GM13976 (cell line): ENCODE measurements around the gene MRPL33.
"Not testable (repeated sequence)": the region's sequence is repeated elsewhere in the genome, so short reads cannot be mapped to it uniquely, and the experiment has no call there.

ENCODE experiments used
- DNase-seq: peaks from one replicate; pipeline ENCODE4 v3.0.0; 2012; ENCODE audit warnings: low spot score
- CTCF ChIP-seq: IDR thresholded peaks from 2 replicates; pipeline ENCODE4 v1.5.1; 2012; ENCODE audit warnings: borderline replicate concordance, mild to moderate bottlenecking; ENCODE audit not compliant: insufficient read depth; ENCODE audit errors: extremely low read depth, missing control alignments, control extremely low read depth
- in situ Hi-C: fragments of 300-500 bp; cut with MboI; formaldehyde crosslinking; loops from one replicate; pipeline ENCODE4 v1.12.0; 2022; ENCODE audit warnings: low sequenced_read_pairs, mixed read lengths, inconsistent platforms; ENCODE audit not compliant: unreplicated experiment

The MRPL33 gene

DNA sequence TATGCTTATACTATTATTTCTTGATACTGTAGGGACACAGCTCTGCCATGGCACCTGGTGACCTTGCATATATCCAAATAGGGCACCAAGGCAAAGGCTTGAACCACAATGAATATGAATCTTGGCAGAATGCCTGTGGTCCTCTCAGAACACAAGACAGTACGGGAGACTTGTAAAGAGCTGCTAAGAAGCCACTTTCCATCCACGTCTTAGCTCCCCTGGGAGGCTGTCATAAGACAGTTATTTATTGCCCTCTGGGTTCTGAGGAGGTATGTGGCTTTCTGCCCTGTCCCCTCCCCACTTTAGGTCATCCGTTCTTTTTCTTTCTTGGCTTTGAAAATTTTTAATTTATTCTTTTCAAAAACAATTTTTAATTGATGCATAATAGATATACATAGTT, 29.8 kb upstream of the MRPL33 start:
- TF ChIP-seq CTCF: no peak
- no peak for DNase-seq
- in situ Hi-C loops: no loop called here

GRCh38 chr2:27742571-27742970, 28.9 kb upstream of the MRPL33 start:
- DNase-seq: no peak
- in situ Hi-C loops: no loop called here
- no peak for TF ChIP-seq CTCF

DNA sequence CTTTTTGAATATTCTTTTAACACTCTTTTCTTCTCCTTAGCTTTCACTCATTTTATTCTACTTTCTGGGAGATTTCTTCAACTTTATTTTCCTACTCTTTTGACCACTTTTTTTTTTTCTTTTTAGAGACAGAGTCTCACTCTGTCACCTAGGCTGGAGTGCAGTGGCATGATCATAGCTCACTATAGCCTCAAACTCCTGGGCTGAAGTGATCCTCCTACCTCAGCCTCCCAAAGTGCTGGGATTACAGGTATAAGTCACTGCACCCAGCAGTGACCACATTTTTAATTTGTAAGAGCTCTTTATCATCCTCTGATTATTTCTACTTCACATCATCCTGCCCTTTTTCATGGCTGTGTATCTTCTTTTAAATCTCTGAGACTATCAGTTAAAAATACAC, 26.0 kb upstream of the MRPL33 start:
- not testable (repeated sequence) for DNase-seq

GRCh38 chr2:27746325-27746724, 25.2 kb upstream of the MRPL33 start:
- in situ Hi-C loops: no loop called here
- TF ChIP-seq CTCF: no peak

More for the DNA sequence above, 26.0 kb upstream of the MRPL33 start:
- in situ Hi-C loops: not testable (repeated sequence)

GRCh38 chr2:27747827-27748352, 23.6 kb upstream of the MRPL33 start:
- DNase-seq: no peak
- TF ChIP-seq CTCF: no peak
- in situ Hi-C loops: no loop called here

More at GRCh38 chr2:27746325-27746724, 25.2 kb upstream of the MRPL33 start:
- no peak for DNase-seq

DNA sequence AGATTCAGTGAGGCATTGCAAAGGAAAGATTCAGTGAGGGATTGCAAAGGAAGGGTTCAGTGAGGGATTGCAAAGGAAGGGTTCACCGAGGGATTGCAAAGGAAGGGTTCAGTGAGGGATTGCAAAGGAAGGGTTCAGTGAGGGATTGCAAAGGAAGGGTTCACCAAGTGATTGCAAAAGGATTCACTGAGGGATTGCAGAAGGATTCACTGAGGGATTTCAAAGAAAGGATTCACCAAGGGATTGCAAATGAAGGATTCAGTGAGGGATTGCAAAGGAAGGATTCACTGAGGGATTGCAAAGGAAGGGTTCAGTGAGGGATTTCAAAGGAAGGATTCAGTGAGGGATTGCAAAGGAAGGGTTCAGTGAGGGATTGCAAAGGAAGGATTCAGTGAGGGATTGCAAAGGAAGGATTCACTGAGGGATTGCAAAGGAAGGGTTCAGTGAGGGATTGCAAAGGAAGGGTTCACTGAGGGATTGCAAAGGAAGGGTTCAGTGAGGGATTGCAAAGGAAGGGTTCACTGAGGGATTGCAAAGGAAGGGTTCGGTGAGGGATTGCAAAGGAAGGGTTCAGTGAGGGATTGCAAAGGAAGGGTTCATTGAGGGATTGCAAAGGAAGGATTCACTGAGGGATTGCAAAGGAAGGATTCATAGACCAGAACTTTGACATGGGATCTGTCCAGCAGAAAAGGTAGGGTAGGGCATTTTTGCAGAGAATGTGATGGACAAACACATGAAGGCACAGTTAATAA, 22.5 kb upstream of the MRPL33 start:
- in situ Hi-C loops, DNase-seq: not testable (repeated sequence)

DNA sequence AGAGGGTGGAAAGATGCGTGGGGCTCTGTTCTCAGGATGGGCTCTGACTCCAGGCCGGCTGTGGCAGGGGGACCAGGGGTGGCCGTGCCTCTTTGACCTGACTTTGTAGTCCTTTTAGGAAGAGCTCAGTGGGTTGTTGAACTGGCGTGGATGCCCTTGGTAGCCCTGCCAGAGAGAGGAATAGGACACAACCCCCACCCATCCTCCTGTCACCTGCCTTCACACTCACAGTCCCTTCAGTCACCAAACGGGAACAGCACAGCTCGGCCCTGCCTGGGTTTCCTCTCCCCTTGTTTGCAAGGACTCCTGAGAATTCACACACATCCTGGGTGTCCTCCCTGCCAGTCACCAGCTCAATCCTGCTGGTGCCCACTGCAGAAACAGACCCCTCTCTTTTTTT, 20.1 kb upstream of the MRPL33 start:
- in situ Hi-C loops: no loop called here
- DNase-seq: no peak
- TF ChIP-seq CTCF: no peak

GRCh38 chr2:27752551-27753237, 18.8 kb upstream of the MRPL33 start:
- in situ Hi-C loops: no loop called here
- TF ChIP-seq CTCF: no peak
- DNase-seq: no peak
